Dermis microvascular lymphatic vessel endothelial cell (primary cell): ENCODE results near the gene CA5A. TPM values are rescaled to one million over a fixed set of nuclear protein-coding genes. Genes with fewer than 3 reads are reported as not detected.
"Not testable (repeated sequence)": the region's sequence is repeated elsewhere in the genome, so short reads cannot be mapped to it uniquely, and the experiment has no call there.

Experiments
- DNase-seq, 2 donors: peaks; one replicate each; pipeline versions ENCODE4 v3.0.0 to v3.0.0-alpha.2; 2010; ENCODE audit warnings: low read depth in 2 of 2
- total RNA-seq: library from RNA; depleted of rRNA; stranded (reverse); fragments of >200 nt; gene quantifications from 2 replicates; pipeline ENCODE4 v1.2.1, GENCODE V29; 2014

CA5A gene
- total RNA-seq, 1 donor from 2014 or later, result not detected

- DNase-seq, result no peak
These were observed 11.8 kb upstream of the CA5A start for GRCh38 chr16:87948119-87948545.

GRCh38 chr16:87947356-87948118 is 11.2 kb upstream of the CA5A start:
- no peak for DNase-seq

- no peak for DNase-seq
These were observed 10.4 kb upstream of the CA5A start for GRCh38 chr16:87946596-87947347.

GRCh38 chr16:87945351-87946042 is 9.2 kb upstream of the CA5A start:
- peak; percentile 46 to 80 for DNase-seq

- DNase-seq, result no peak
These were observed 6.4 kb upstream of the CA5A start for GRCh38 chr16:87942680-87943079.

- no peak for DNase-seq
These were observed 3.5 kb upstream of the CA5A start for GRCh38 chr16:87939562-87940423.

GRCh38 chr16:87938412-87938949 is 2.2 kb upstream of the CA5A start:
- DNase-seq, result no peak

- DNase-seq, result not testable (repeated sequence)
These were observed 858 bp upstream of the CA5A start for GRCh38 chr16:87937231-87937542.

GRCh38 chr16:87936016-87936374 is 334 bp downstream of the CA5A start:
- not testable (repeated sequence) for DNase-seq

- DNase-seq, result not testable (repeated sequence)
These were observed 1.4 kb downstream of the CA5A start for GRCh38 chr16:87934752-87935425.

- no peak for DNase-seq
These were observed 3.2 kb downstream of the CA5A start for GRCh38 chr16:87933140-87933495.

GRCh38 chr16:87932475-87933139 is 3.7 kb downstream of the CA5A start:
- DNase-seq, result not testable (repeated sequence)

GRCh38 chr16:87931504-87931903 is 4.8 kb downstream of the CA5A start:
- DNase-seq, result no peak

GRCh38 chr16:87930456-87930855 is 5.9 kb downstream of the CA5A start:
- DNase-seq, result no peak

GRCh38 chr16:87929986-87930385 is 6.3 kb downstream of the CA5A start:
- DNase-seq, result no peak

GRCh38 chr16:87927195-87927562 is 9.2 kb downstream of the CA5A start:
- DNase-seq, result no peak

- no peak for DNase-seq
These were observed 9.8 kb downstream of the CA5A start for GRCh38 chr16:87926246-87927194.

GRCh38 chr16:87924811-87925670 is 11.3 kb downstream of the CA5A start:
- no peak for DNase-seq
